NT2/D1 (cell line): ENCODE data around the gene RBM38.

Source experiments
- SUZ12 ChIP-seq: IDR thresholded peaks from 2 replicates; pipeline ENCODE4 v1.6.1; 2011; ENCODE audit not compliant: insufficient read length, insufficient read depth; ENCODE audit errors: extremely low read depth
- YY1 ChIP-seq: IDR thresholded peaks from 2 replicates; pipeline ENCODE4 v1.6.1; 2011; ENCODE audit not compliant: insufficient read length, insufficient read depth

DNA sequence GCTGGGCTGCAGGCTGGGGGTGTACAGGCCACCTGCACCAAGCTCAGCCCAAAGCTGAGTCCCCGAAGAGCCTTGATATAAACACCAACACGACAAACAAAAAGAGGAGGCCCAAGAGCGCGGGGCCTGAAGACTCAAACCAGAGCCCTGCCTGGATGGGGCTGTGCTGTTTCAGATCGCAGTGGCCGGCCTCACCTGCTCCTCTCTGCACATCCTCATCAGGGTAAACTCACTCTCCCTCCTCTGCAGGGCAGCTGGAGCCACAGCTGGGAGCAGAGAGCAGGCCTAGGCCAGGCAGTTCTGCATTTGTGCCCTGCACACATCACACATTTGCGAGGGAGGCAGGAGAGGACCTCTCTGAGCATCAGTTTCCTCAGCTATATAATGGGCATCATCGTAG, 3.7 kb upstream of the RBM38 start:
- TF ChIP-seq YY1: no peak
- TF ChIP-seq SUZ12: no peak
